Tibial nerve (tissue), 4 donors: ENCODE data around the gene CYP2U1.

Experiments
- CTCF ChIP-seq, 5 experiments: fragments of 200-600 bp in 3 of 5; fragments of 450-650 bp in 2 of 5; sonication (generic) in 3 of 5; IDR thresholded peaks; one replicate each; pipeline ENCODE4 v1.5.1; 2016 to 2019; ENCODE audit warnings: antibody characterized with exemption in 5 of 5, mild to moderate bottlenecking in 3 of 5, moderate library complexity in 2 of 5
- EP300 ChIP-seq, 2 donors: sonication (generic); formaldehyde crosslinking; IDR thresholded peaks; one replicate each; pipeline ENCODE4 v1.6.1; 2017; ENCODE audit warnings: antibody characterized with exemption in 2 of 2, mild to moderate bottlenecking in 1 of 2
- POLR2A ChIP-seq, 2 donors: fragments of 450-650 bp; IDR thresholded peaks; one replicate each; pipeline ENCODE4 v1.6.1; 2017; ENCODE audit warnings: antibody characterized with exemption in 2 of 2, mild to moderate bottlenecking in 2 of 2, moderate library complexity in 2 of 2

- TF ChIP-seq POLR2A (IDR thresholded peaks at IDR 0.05) (no peak), EP300 (IDR thresholded peaks at IDR 0.05) (no peak), CTCF (IDR thresholded peaks at IDR 0.05) (no peak)
Observed at GRCh38 chr4:107915220-107915619, 16.1 kb upstream of the CYP2U1 start.
